Naive thymus-derived CD8-positive, alpha-beta T cell (primary cell): ENCODE measurements around the gene TSR1. TPM values are rescaled to one million over a fixed set of nuclear protein-coding genes. Genes with fewer than 3 reads are reported as not detected.

Source experiments
- ATAC-seq, 2 donors: fragments of 150-1000 bp; cut with Tn5 transposase in 1 of 2; sonication (Bioruptor Pico), chemical (Tn5 transposase) in 1 of 2; 1 replicate in 1 of 2; 2 replicates in 1 of 2; pipeline ENCODE4 v1.10.0; 2021; ENCODE audit warnings: mild to moderate bottlenecking in 2 of 2, moderate library complexity in 2 of 2
- POLR2A ChIA-PET: fragments of 350-600 bp; sonication (Branson Sonifier 250); formaldehyde crosslinking; loops from one replicate; lab custom pipeline; 2021; ENCODE audit warnings: antibody characterized with exemption; lab: Charles Lee
- DNase-seq, 10 donors: peaks; one replicate each; pipeline versions ENCODE4 v3.0.0 to v3.0.0-alpha.2; 2020 to 2022
- H3K27ac Mint-ChIP-seq, 10 donors: one replicate each; pipeline ENCODE4 v1.8.0; 2020 to 2022; ENCODE audit warnings: mild to moderate bottlenecking in 10 of 10, mixed read lengths in 10 of 10, moderate library complexity in 4 of 10, inconsistent platforms in 1 of 10
- H3K27me3 Mint-ChIP-seq, 5 donors: one replicate each; pipeline ENCODE4 v1.8.0; 2021 to 2022; ENCODE audit warnings: mixed read lengths in 5 of 5
- H3K36me3 Mint-ChIP-seq, 3 donors: one replicate each; pipeline ENCODE4 v1.8.0; 2020 to 2022; ENCODE audit warnings: mixed read lengths in 3 of 3, mild to moderate bottlenecking in 2 of 3, inconsistent platforms in 1 of 3
- H3K4me1 Mint-ChIP-seq, 4 donors: one replicate each; pipeline ENCODE4 v1.8.0; 2021 to 2022; ENCODE audit warnings: mixed read lengths in 4 of 4
- H3K4me3 Mint-ChIP-seq, 10 donors: one replicate each; pipeline ENCODE4 v1.8.0; 2020 to 2022; ENCODE audit warnings: mild to moderate bottlenecking in 10 of 10, mixed read lengths in 10 of 10, moderate library complexity in 6 of 10, inconsistent platforms in 1 of 10
- H3K9me3 Mint-ChIP-seq, 9 donors: one replicate each; pipeline ENCODE4 v1.8.0; 2020 to 2022; ENCODE audit warnings: mixed read lengths in 9 of 9, mild to moderate bottlenecking in 3 of 9, inconsistent platforms in 1 of 9, moderate library complexity in 1 of 9
- polyA plus RNA-seq, 3 donors: library from polyadenylated mRNA; unstranded; fragments of 300-500 nt; fragmentation: Illumina TruSeq; gene quantifications; one replicate each; pipeline ENCODE4 v1.2.3, GENCODE V29; 2021
- total RNA-seq, 8 experiments: library from RNA in 2 of 8; stranded (reverse) in 2 of 8; gene quantifications; one replicate each; pipeline ENCODE4 v1.2.3 and lab custom pipeline; 2021 to 2026

The TSR1 gene
- total and polyA plus RNA-seq, 5 experiments from 2014 or later = 12.0 to 37.1 (median 22.1) TPM

- H3K4me1 Mint-ChIP-seq = no peaks in the 10 kb centered on the region
- no peaks in the 10 kb centered on the region for H3K27me3 Mint-ChIP-seq
- DNase-seq (no peak), ATAC-seq (no peak)
- H3K27ac Mint-ChIP-seq = peak overlapping the region in 1 of 10 donors; percentile 16
- H3K36me3 Mint-ChIP-seq = peaks cover 0 to 49% (median 0%) of the 10 kb centered on the region in 3 donors
- no peaks in the 10 kb centered on the region for H3K9me3 Mint-ChIP-seq
- POLR2A ChIA-PET = no interaction called here
- H3K4me3 Mint-ChIP-seq = no peak overlapping the region
Measured at GRCh38 chr17:2375406-2375805, 39.1 kb upstream of the TSR1 start.

GRCh38 chr17:2374549-2375285 is 38.5 kb upstream of the TSR1 start:
- H3K27ac Mint-ChIP-seq = peak overlapping the region in 5 of 10 donors; percentile 4 to 71 (median 65)
- no peak overlapping the region for H3K4me3 Mint-ChIP-seq
- no peaks in the 10 kb centered on the region for H3K9me3 Mint-ChIP-seq
- H3K27me3 Mint-ChIP-seq = no peaks in the 10 kb centered on the region
- DNase-seq = no peak
- H3K4me1 Mint-ChIP-seq = no peaks in the 10 kb centered on the region
- peaks cover 0 to 50% (median 0%) of the 10 kb centered on the region in 3 donors for H3K36me3 Mint-ChIP-seq
- ATAC-seq = no peak
- POLR2A ChIA-PET = no interaction called here

GRCh38 chr17:2373179-2373578 is 36.9 kb upstream of the TSR1 start:
- Mint-ChIP-seq H3K4me1 (no peaks in the 10 kb centered on the region), H3K9me3 (no peaks in the 10 kb centered on the region), H3K27me3 (no peaks in the 10 kb centered on the region), H3K36me3 (peaks cover 0 to 45% (median 0%) of the 10 kb centered on the region in 3 donors), H3K4me3 (no peak overlapping the region), H3K27ac (no peak overlapping the region)
- ATAC-seq = no peak
- POLR2A ChIA-PET = no interaction called here
- no peak for DNase-seq

GRCh38 chr17:2372681-2373080 is 36.4 kb upstream of the TSR1 start:
- ATAC-seq (no peak), DNase-seq (no peak)
- POLR2A ChIA-PET = interaction anchor here (0.6 kb wide), 1 partner anchor 319 kb away, joined by 5 read pairs; no protein-coding TSS in a partner anchor
- H3K27ac Mint-ChIP-seq = no peak overlapping the region
- peaks cover 0 to 41% (median 0%) of the 10 kb centered on the region in 3 donors for H3K36me3 Mint-ChIP-seq
- H3K4me3 Mint-ChIP-seq = no peak overlapping the region
- no peaks in the 10 kb centered on the region for H3K27me3 Mint-ChIP-seq
- H3K4me1 Mint-ChIP-seq = no peaks in the 10 kb centered on the region
- no peaks in the 10 kb centered on the region for H3K9me3 Mint-ChIP-seq

GRCh38 chr17:2372180-2372579 is 35.9 kb upstream of the TSR1 start:
- POLR2A ChIA-PET = interaction anchor here (0.6 kb wide), 1 partner anchor 319 kb away, joined by 5 read pairs; no protein-coding TSS in a partner anchor
- peaks cover 0 to 37% (median 0%) of the 10 kb centered on the region in 3 donors for H3K36me3 Mint-ChIP-seq
- H3K27me3 Mint-ChIP-seq = no peaks in the 10 kb centered on the region
- no peak for ATAC-seq
- no peak overlapping the region for H3K27ac Mint-ChIP-seq
- H3K4me1 Mint-ChIP-seq = no peaks in the 10 kb centered on the region
- no peak for DNase-seq
- H3K9me3 Mint-ChIP-seq = no peaks in the 10 kb centered on the region
- no peak overlapping the region for H3K4me3 Mint-ChIP-seq

- H3K4me1 Mint-ChIP-seq = no peaks in the 10 kb centered on the region
- H3K27ac Mint-ChIP-seq = peak overlapping the region in 3 of 10 donors; percentile 56 to 62 (median 60)
- POLR2A ChIA-PET = interaction anchor here (0.6 kb wide), 1 partner anchor 42 kb away, joined by 4 read pairs; no protein-coding TSS in a partner anchor
- ATAC-seq (no peak), DNase-seq (no peak)
- H3K9me3 Mint-ChIP-seq = no peaks in the 10 kb centered on the region
- H3K27me3 Mint-ChIP-seq = no peaks in the 10 kb centered on the region
- no peak overlapping the region for H3K4me3 Mint-ChIP-seq
- H3K36me3 Mint-ChIP-seq = peaks cover 0 to 38% (median 0%) of the 10 kb centered on the region in 3 donors
Measured at GRCh38 chr17:2371183-2372130, 35.2 kb upstream of the TSR1 start.

- H3K27ac Mint-ChIP-seq = peak overlapping the region in 3 of 10 donors; percentile 11 to 86 (median 48)
- POLR2A ChIA-PET = interaction anchor here (1.7 kb wide), 1 partner anchor 46 kb away, joined by 4 read pairs; no protein-coding TSS in a partner anchor
- H3K36me3 Mint-ChIP-seq = peaks cover 0 to 40% (median 0%) of the 10 kb centered on the region in 3 donors
Measured at GRCh38 chr17:2370211-2370589, 33.9 kb upstream of the TSR1 start.

GRCh38 chr17:2369551-2370210 is 33.4 kb upstream of the TSR1 start:
- no peak for ATAC-seq
- no peaks in the 10 kb centered on the region for H3K9me3 Mint-ChIP-seq
- H3K36me3 Mint-ChIP-seq = peaks cover 0 to 37% (median 0%) of the 10 kb centered on the region in 3 donors
- POLR2A ChIA-PET = interaction anchor here (0.6 to 1.7 kb wide), 4 partner anchors 9 to 46 kb away, joined by 3 to 5 read pairs (median 4); no protein-coding TSS in a partner anchor
- H3K4me1 Mint-ChIP-seq = no peaks in the 10 kb centered on the region
- peak overlapping the region in 3 of 10 donors; percentile 68 to 86 (median 74) for H3K27ac Mint-ChIP-seq
- DNase-seq = no peak
- H3K4me3 Mint-ChIP-seq = peak overlapping the region in 1 of 10 donors; percentile 45
- no peaks in the 10 kb centered on the region for H3K27me3 Mint-ChIP-seq

More at GRCh38 chr17:2370211-2370589, 33.9 kb upstream of the TSR1 start:
- no peaks in the 10 kb centered on the region for H3K27me3 Mint-ChIP-seq
- no peaks in the 10 kb centered on the region for H3K9me3 Mint-ChIP-seq
- DNase-seq = no peak
- no peak for ATAC-seq
- H3K4me3 Mint-ChIP-seq = peak overlapping the region in 1 of 10 donors; percentile 45
- no peaks in the 10 kb centered on the region for H3K4me1 Mint-ChIP-seq

GRCh38 chr17:2369039-2369438 is 32.8 kb upstream of the TSR1 start:
- Mint-ChIP-seq H3K4me1 (no peaks in the 10 kb centered on the region), H3K27ac (peak overlapping the region in 1 of 10 donors; percentile 74)
- POLR2A ChIA-PET = interaction anchor here (0.6 to 1.7 kb wide), 4 partner anchors 10 to 47 kb away, joined by 3 to 5 read pairs (median 4); no protein-coding TSS in a partner anchor

GRCh38 chr17:2368359-2368758 is 32.1 kb upstream of the TSR1 start:
- no peaks in the 10 kb centered on the region for H3K4me1 Mint-ChIP-seq
- peak overlapping the region in 1 of 10 donors; percentile 54 for H3K27ac Mint-ChIP-seq
- no peaks in the 10 kb centered on the region for H3K27me3 Mint-ChIP-seq
- peaks cover 0 to 35% (median 0%) of the 10 kb centered on the region in 3 donors for H3K36me3 Mint-ChIP-seq
- DNase-seq (no peak), ATAC-seq (no peak)
- POLR2A ChIA-PET = no interaction called here
- H3K4me3 Mint-ChIP-seq = no peak overlapping the region
- H3K9me3 Mint-ChIP-seq = no peaks in the 10 kb centered on the region

More at GRCh38 chr17:2369039-2369438, 32.8 kb upstream of the TSR1 start:
- no peak for DNase-seq
- no peak for ATAC-seq
- H3K4me3 Mint-ChIP-seq = no peak overlapping the region
- no peaks in the 10 kb centered on the region for H3K9me3 Mint-ChIP-seq
- H3K36me3 Mint-ChIP-seq = peaks cover 0 to 37% (median 0%) of the 10 kb centered on the region in 3 donors
- H3K27me3 Mint-ChIP-seq = no peaks in the 10 kb centered on the region

- POLR2A ChIA-PET = no interaction called here
- H3K27ac Mint-ChIP-seq = peak overlapping the region in 2 of 10 donors; percentile 19 to 51
Measured at GRCh38 chr17:2366747-2367494, 30.7 kb upstream of the TSR1 start.

More at GRCh38 chr17:2366747-2367494, 30.7 kb upstream of the TSR1 start:
- H3K27me3 Mint-ChIP-seq = no peaks in the 10 kb centered on the region
- no peaks in the 10 kb centered on the region for H3K9me3 Mint-ChIP-seq
- peaks cover 0 to 39% (median 0%) of the 10 kb centered on the region in 3 donors for H3K36me3 Mint-ChIP-seq
- no peak overlapping the region for H3K4me3 Mint-ChIP-seq
- DNase-seq (no peak), ATAC-seq (no peak)
- H3K4me1 Mint-ChIP-seq = no peaks in the 10 kb centered on the region
